Erythroblast (primary cell): ENCODE data around the gene CRHR1.

Experiments
- GATA1 ChIP-seq: IDR thresholded peaks from 2 replicates; pipeline ENCODE4 v1.6.1; 2011; ENCODE audit warnings: low read depth, mild to moderate bottlenecking, control low read depth, low read length, moderate library complexity
- POLR2A ChIP-seq: IDR thresholded peaks from 2 replicates; pipeline ENCODE4 v1.6.1; 2011; ENCODE audit warnings: mild to moderate bottlenecking, low read length

DNA sequence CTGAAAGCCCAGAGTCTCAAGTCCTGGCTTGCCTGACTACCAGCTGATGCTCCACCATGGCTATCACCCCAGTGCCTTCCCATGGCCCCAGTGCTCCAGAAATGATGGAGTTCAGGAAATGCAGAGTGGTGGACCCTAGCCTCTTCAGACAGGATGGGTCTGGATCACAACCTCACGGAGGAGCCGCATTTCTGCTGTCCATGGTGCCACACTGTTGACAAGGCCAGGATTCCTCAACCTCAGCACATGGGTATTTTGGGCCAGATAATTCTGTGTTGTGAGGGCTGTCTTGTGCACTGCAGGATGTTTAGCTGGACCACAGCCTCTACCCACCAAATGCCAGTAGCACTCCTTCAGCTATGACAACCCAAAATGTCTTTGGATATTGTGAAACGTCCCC, 6.7 kb upstream of the CRHR1 start:
- no peak for TF ChIP-seq POLR2A
- no peak for TF ChIP-seq GATA1
